ENCODE results near the gene CDK5RAP2. TPM values are rescaled to one million over a fixed set of nuclear protein-coding genes. Genes with fewer than 3 reads are reported as not detected.
A peak's percentile ranks its signal among the peaks of the same experiment; 100 is the strongest.

Gene CDK5RAP2
- total RNA-seq, 1 experiment from 2014 or later: 56.4 TPM

DNA sequence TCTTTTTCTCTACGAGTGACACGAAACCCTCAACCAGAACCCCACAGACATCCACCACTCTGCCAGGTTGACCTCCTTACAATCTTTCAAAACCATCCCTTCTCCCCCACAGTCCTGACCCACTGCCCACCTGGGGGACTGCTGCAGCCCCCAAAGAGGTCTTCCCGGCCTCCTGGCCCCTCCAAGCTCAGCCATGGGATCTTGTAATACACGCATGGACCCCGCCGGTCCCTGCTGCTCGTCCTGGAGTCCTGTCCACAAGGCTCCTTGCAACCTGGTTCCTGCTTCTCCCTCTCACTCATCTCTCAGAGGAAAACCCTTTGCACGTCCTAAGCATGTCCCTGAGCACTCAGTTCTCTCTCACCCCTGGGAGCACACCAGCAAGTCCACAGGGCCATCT lies 187.3 kb downstream of the CDK5RAP2 start:
- H2BK5ac ChIP-seq (ENCODE audit: insufficient read length, low read length): no peak overlapping the region
- H2AFZ ChIP-seq (ENCODE audit: low read length): no peak overlapping the region
- no peak overlapping the region for H3K14ac ChIP-seq (ENCODE audit: insufficient read depth, low read length)
- no peak overlapping the region for H3K4ac ChIP-seq (ENCODE audit: low read depth, low read length)
- H4K5ac ChIP-seq (ENCODE audit: insufficient read length, low read depth, low read length): no peak overlapping the region
- no peak overlapping the region for H2BK20ac ChIP-seq (ENCODE audit: low read depth, low read length, poor library complexity, severe bottlenecking)
- TF ChIP-seq CTCF (conservative IDR thresholded peaks at IDR 0.05): no peak
- H3K23me2 ChIP-seq (ENCODE audit: insufficient read length, low read depth, low read length, poor library complexity, severe bottlenecking): no peaks in the 10 kb centered on the region
- DNase-seq: no peak
- Mint-ChIP-seq H3K27me3 (ENCODE audit: low read depth) (no peaks in the 10 kb centered on the region), H3K4me1 (no peaks in the 10 kb centered on the region), H3K4me3 (no peak overlapping the region), H3K36me3 (ENCODE audit: insufficient read depth in 1 of 3, low read depth in 3 of 3) (peaks cover 30 to 85% (median 62%) of the 10 kb centered on the region in 3 experiments; a peak in 6 of 7 replicates), H3K9me3 (no peaks in the 10 kb centered on the region), H3K27ac (peak overlapping the region in 1 of 3 experiments; percentile 85; a peak in 3 of 7 replicates)
- WGBS (ENCODE audit: extremely low coverage, insufficient read length, low lambda C conversion rate): no CpG with 5 or more reads among the region's 8 CpGs
- H3K18ac ChIP-seq (ENCODE audit: insufficient read length, low read depth, low read length): no peak overlapping the region
- H3K27ac ChIP-seq (ENCODE audit: insufficient read length, low read depth, low read length): no peak overlapping the region
- no peak overlapping the region for H3K23ac ChIP-seq (ENCODE audit: insufficient read length, low read depth, low read length)
- H3K9ac ChIP-seq (ENCODE audit: extremely low read depth, insufficient read length, low read length): no peak overlapping the region
- no peak overlapping the region for H2BK15ac ChIP-seq (ENCODE audit: low read depth, low read length)
- H3K4me2 ChIP-seq (ENCODE audit: insufficient read depth, insufficient read length, low read length): no peak overlapping the region
- no peak overlapping the region for H3T11ph ChIP-seq (ENCODE audit: low read length)
- peaks cover 2% of the 10 kb centered on the region for H4K20me1 ChIP-seq (ENCODE audit: control insufficient read depth, insufficient read depth, insufficient read length)
- H4K8ac ChIP-seq (replicated peaks; ENCODE audit: insufficient read length, low read depth, low read length): no peak overlapping the region
- H4K91ac ChIP-seq (ENCODE audit: insufficient read length, low read depth, low read length): no peak overlapping the region
- H3K9me3 ChIP-seq (ENCODE audit: control insufficient read depth, low read depth, low read length): no peaks in the 10 kb centered on the region
- H3K4me1 ChIP-seq (ENCODE audit: insufficient read depth, low read length): no peaks in the 10 kb centered on the region
- H3K79me2 ChIP-seq (ENCODE audit: insufficient read depth, low read length): no peaks in the 10 kb centered on the region
- no peak overlapping the region for H2BK120ac ChIP-seq (ENCODE audit: low read depth, low read length, poor library complexity, severe bottlenecking)
- H3K27me3 ChIP-seq (ENCODE audit: insufficient read depth, low read length): no peaks in the 10 kb centered on the region
- H3K56ac ChIP-seq (ENCODE audit: insufficient read length, low read depth, low read length): no peak overlapping the region
- H2AK5ac ChIP-seq (ENCODE audit: insufficient read length, low read length): no peak overlapping the region
- H2BK12ac ChIP-seq (ENCODE audit: insufficient read length, low read depth, low read length): no peak overlapping the region
- H3K79me1 ChIP-seq (ENCODE audit: insufficient read depth, low read depth, low read length, poor library complexity, severe bottlenecking): no peaks in the 10 kb centered on the region

Measured in H9 (cell line).